HG02642 (cell line): ENCODE results near the gene MYO16.
"Not testable (repeated sequence)": the region's sequence is repeated elsewhere in the genome, so short reads cannot be mapped to it uniquely, and the experiment has no call there.

Experiments used
- ATAC-seq: cut with Tn5 transposase; IDR thresholded peaks from one replicate; pipeline ENCODE4 v1.9.1; 2021; ENCODE audit warnings: mild to moderate bottlenecking; ENCODE audit not compliant: unreplicated experiment, poor library complexity

The MYO16 gene

GRCh38 chr13:109009756-109010155 lies 380.3 kb downstream of the MYO16 start:
- ATAC-seq, result no peak

GRCh38 chr13:109010912-109011311 lies 381.5 kb downstream of the MYO16 start:
- ATAC-seq, result no peak

DNA sequence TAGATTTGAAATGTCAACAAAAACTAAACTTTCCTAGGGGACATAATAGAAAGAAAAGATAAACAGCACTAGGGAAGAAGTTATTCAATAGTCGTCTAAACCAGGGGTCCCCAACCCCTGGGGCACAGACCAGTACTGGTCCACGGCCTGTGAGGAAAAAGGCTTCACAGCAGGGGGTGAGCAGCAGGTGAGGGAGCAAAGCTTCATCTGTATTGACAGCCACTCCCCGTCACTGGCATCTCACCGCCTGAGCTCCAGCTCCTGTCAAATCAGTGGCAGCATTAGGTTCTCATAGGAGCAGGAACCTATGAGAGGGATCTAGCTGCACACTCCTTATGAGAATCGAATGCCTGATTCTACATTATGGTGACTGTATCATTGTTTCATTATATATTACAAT lies 382.7 kb downstream of the MYO16 start:
- ATAC-seq, result no peak

- no peak for ATAC-seq
Observed at GRCh38 chr13:109021558-109021957, 392.1 kb downstream of the MYO16 start.

DNA sequence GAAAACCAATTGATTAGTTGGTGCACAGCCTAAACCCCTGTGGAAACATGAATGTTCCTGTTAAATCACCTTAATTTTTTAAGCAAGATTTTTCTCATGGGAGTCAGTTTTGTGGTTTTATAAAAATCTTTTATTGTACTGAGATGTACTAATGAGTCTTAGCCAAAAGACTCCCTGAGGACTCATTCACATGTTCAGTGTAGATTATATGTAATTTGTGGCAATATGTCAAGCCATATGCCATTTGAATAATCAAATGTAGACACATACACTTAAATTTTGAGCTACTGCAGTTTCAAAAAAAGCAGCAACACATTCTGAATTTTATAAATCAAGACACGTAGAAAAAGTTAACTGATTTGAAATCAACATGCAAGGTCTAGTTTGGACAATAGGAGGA lies 395.2 kb downstream of the MYO16 start:
- ATAC-seq, result no peak

- ATAC-seq, result no peak
Observed at GRCh38 chr13:109026266-109026665, 396.9 kb downstream of the MYO16 start.

- no peak for ATAC-seq
Observed at GRCh38 chr13:109028624-109029023, 399.2 kb downstream of the MYO16 start.

GRCh38 chr13:109033090-109033489 lies 403.7 kb downstream of the MYO16 start:
- no peak for ATAC-seq

- no peak for ATAC-seq
Observed at GRCh38 chr13:109036078-109036780, 406.8 kb downstream of the MYO16 start.

DNA sequence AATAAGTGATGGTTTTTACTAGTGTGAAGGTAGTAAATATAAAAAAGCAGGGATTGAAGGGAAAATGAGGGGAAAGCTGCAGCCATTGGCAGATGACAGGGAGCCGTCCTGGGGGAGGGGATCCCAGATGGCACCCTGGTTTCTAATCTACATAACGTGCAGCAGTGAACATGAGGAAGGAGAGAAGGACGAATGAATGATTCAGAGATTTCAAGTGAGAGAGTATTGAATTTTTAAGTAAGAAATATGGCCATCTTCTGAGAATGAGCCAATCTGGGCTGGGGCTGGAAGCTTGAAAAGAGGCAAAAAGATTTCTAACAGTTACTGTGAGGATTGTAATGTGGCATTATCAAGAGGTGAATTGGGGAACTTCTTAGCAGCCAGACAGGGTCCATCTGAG lies 414.2 kb downstream of the MYO16 start:
- no peak for ATAC-seq

GRCh38 chr13:109055850-109056249 lies 426.4 kb downstream of the MYO16 start:
- ATAC-seq, result no peak

- ATAC-seq, result no peak
Observed at GRCh38 chr13:109058087-109058486, 428.7 kb downstream of the MYO16 start.

DNA sequence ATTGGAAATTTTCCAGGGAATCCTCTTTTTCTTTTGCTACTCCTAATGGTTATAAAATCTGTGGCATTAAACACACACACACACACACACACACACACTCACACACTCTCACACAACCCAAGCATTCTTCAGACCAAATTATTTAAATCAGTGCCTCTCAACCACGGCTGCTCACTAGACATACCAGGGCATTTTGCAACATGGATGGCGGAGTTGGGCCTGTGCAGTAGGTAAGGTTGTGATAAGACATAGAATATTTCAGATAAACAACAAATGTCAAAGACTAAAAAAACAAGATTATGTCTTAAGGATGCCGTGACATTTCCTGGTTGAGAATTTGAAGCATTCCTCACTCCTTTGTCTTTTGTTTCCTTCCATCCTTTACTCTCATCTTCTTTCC lies 443.1 kb downstream of the MYO16 start:
- no peak for ATAC-seq

- no peak for ATAC-seq
Observed at GRCh38 chr13:109074436-109074835, 445.0 kb downstream of the MYO16 start.

- no peak for ATAC-seq
Observed at GRCh38 chr13:109074853-109075252, 445.4 kb downstream of the MYO16 start.

DNA sequence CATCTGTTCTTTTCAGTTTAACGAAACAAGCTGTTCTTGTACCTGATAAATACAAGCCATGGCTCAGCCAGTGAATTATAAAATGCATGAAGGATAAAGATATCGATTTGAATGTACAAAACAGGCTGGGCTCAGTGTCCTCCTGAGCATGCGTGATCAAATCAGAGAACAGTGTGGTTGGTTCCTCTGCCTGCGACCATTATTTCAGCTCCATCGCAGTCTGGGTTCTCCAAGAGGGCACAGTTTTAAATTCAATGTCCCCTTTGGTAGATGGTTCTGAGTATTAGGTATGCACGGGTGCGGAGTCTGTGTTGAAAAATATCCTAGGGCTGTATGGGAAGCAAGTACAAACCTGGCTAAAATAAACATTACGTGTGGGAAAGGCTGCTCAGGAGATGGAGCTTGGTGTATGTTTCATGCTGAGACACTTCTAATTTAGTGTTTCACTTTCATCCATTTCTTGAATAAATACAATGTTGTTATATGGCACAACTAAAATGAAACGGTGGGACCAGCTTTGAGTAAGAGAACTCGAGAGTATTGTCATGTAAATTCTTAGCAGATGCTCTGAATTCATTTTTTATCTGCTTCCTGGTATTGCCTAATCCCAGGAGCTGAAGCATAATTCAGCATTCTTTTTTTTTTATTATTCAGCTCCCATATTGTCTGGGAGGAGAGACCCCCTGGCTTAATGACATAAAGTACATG lies 458.7 kb downstream of the MYO16 start:
- ATAC-seq, result no peak

DNA sequence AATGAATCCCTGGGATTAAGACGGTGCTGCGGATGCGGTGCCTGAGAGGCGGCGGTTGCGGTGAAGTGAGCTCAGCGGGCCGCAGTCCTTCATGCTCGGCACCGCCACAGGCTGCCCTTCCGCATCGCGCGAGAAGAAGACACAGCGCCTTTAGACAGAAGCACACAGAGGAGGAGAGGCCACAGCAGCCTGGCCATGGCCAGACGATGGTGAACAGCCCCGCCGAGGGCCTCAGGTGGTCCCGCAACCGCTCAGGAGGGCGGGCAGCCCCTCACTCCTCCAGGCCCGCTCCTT lies 459.2 kb downstream of the MYO16 start:
- no peak for ATAC-seq

GRCh38 chr13:109090796-109091195 lies 461.4 kb downstream of the MYO16 start:
- no peak for ATAC-seq

DNA sequence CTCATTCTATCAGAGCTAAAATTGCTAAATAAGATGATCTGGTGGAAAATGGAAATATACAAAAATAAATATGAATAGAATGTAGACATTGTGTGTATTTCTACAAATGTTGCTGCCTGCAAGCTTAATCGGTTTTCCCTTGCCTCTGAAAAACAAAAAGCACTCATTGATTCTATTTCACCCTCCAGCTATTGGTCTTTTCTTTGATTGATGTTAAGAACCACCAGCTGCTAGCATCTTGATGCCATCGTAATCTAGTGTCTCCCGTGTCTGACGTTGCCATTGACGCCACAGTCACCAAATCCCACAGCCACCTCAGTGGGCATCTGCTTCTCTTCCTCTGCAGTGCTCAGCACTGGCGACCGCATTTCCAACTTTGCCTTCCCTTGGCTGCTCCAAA lies 461.8 kb downstream of the MYO16 start:
- ATAC-seq, result no peak

DNA sequence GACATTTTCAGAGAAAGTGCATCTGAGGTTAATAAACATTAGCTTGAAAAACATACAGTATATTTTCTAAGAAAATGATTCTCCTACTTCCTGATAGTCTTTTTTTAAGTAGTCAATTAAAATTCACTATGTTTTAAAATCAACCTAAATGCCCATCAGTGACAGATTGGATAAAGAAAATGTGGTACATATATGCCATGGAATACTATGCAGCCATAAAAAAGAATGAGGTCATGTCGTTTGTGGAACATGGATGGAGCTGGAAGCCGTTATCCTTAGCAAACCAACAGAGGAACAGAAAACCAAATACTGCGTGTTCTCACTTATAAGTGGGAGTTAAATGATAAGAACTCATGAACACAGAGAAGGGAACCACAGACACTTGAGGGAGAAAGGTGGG lies 462.8 kb downstream of the MYO16 start:
- ATAC-seq, result not testable (repeated sequence)

DNA sequence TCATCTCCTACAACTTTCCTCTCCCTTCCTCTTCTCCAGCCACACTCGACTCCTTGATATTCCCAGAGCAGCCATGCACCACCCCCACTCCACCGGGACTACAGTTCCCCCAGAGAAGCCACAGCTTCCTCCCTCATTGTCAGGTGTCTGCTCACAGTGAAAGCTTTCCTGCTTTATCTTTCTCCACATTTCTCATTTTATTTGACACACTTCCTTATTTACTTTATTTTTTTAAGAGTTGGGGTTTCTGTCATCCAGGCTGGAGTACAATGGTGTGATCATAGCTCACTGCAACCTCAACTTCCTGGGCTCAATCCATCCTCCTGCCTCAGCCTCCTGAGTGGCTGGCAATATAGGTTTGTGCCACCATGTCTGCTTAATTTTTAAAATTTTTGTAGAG lies 464.6 kb downstream of the MYO16 start:
- no peak for ATAC-seq

DNA sequence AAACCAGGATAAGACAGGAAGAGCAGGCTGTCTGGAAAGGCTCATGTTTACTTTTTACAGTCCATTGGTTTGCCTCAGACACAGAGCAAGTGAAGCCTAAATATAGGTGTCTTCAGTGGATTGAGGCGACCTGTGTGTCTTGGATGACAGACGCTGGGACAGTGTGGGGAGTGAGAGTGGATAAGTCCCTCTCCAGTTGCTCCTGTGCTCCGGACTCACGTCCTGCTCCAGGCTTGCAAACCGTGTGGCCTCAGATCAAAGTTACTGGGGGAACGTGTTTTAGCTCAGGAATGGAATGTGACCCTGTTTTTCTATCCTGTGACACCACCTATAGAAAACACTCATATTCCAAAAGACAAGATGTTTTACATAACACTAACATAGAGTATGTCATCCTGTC lies 465.7 kb downstream of the MYO16 start:
- no peak for ATAC-seq
